ENCODE data around the gene SLC27A3.

- TF ChIP-seq, protein P1, sequence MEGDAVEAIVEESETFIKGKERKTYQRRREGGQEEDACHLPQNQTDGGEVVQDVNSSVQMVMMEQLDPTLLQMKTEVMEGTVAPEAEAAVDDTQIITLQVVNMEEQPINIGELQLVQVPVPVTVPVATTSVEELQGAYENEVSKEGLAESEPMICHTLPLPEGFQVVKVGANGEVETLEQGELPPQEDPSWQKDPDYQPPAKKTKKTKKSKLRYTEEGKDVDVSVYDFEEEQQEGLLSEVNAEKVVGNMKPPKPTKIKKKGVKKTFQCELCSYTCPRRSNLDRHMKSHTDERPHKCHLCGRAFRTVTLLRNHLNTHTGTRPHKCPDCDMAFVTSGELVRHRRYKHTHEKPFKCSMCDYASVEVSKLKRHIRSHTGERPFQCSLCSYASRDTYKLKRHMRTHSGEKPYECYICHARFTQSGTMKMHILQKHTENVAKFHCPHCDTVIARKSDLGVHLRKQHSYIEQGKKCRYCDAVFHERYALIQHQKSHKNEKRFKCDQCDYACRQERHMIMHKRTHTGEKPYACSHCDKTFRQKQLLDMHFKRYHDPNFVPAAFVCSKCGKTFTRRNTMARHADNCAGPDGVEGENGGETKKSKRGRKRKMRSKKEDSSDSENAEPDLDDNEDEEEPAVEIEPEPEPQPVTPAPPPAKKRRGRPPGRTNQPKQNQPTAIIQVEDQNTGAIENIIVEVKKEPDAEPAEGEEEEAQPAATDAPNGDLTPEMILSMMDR (IDR thresholded peaks at IDR 0.05), result no peak
- TF ChIP-seq POLR2A (IDR thresholded peaks at IDR 0.05), result no peak
Observed at GRCh38 chr1:153816283-153816889, 41.2 kb downstream of the SLC27A3 start.

Data from suprapubic skin (tissue), 3 donors.